GM19099 (cell line): ENCODE measurements around the gene CFAP100.
A peak's percentile ranks its signal among the peaks of the same experiment; 100 is the strongest.

ENCODE experiments used
- POLR2A ChIP-seq: IDR thresholded peaks from 3 replicates; pipeline ENCODE4 v1.6.1; 2011; ENCODE audit warnings: low read depth; ENCODE audit not compliant: insufficient read length; ENCODE audit errors: extremely low read depth

CFAP100 gene

GRCh38 chr3:126468028-126468891 is 73.6 kb downstream of the CFAP100 start:
- TF ChIP-seq POLR2A, result no peak

GRCh38 chr3:126469479-126469878 is 74.8 kb downstream of the CFAP100 start:
- no peak for TF ChIP-seq POLR2A

GRCh38 chr3:126472277-126473006 is 77.7 kb downstream of the CFAP100 start:
- no peak for TF ChIP-seq POLR2A

- no peak for TF ChIP-seq POLR2A
Measured at GRCh38 chr3:126473292-126474168, 78.8 kb downstream of the CFAP100 start.

DNA sequence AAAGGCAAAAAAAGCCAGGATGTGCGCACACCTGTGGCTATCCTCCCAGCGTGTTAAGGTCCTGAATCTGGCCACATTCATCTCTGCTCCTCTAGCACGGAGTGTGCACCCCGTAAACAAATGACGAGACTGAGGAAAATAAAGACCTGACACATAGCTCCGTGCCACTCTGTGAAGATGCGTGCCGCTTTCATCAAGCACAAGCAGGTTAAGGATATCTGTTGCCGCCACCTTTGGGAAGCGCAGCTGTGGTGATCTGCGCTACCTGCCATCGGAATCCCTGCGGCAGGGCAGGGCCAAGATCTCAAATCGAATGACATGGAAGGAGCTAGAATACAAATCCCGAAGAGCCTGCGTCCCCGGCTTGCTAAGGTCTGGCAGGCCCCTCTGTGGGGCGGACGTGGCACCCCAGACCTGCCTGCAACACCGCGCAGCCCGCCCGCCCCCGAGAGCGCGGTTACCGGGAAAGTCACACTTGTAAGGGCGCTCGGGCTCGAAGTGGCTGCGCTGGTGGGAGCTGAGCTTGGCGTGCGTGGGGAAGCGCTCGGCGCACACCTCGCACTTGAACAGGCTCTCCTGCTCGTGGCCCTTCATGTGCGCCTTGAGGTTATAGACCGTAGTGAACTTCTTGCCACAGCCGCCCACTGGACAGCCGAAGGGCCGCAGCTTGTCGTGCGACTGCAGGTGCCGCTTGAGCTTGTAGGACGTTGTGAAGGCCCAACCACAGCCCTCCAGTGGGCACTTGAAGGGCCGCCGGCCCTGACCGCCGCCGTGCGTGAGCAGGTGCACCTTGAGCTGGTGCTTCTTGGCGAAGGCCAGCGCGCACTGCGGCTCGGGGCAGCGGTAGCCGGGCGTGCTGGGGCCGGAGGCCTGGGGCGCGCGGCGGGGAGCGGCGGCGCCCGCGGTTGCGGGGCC is 80.0 kb downstream of the CFAP100 start:
- TF ChIP-seq POLR2A, result no peak

GRCh38 chr3:126475413-126476114 is 80.9 kb downstream of the CFAP100 start, which contains the start of gene ZXDC:
TSS of gene ZXDC (minus strand) at chr3:126475891. CDS start at chr3:126475865, 26 bp downstream.
- TF ChIP-seq POLR2A, result peak; percentile 88

- TF ChIP-seq POLR2A, result no peak
Measured at GRCh38 chr3:126476166-126477060, 81.7 kb downstream of the CFAP100 start.

- no peak for TF ChIP-seq POLR2A
Measured at GRCh38 chr3:126477061-126477380, 82.3 kb downstream of the CFAP100 start.

GRCh38 chr3:126478581-126479310 is 84.0 kb downstream of the CFAP100 start:
- no peak for TF ChIP-seq POLR2A

GRCh38 chr3:126479642-126480041 is 84.9 kb downstream of the CFAP100 start:
- TF ChIP-seq POLR2A, result no peak

DNA sequence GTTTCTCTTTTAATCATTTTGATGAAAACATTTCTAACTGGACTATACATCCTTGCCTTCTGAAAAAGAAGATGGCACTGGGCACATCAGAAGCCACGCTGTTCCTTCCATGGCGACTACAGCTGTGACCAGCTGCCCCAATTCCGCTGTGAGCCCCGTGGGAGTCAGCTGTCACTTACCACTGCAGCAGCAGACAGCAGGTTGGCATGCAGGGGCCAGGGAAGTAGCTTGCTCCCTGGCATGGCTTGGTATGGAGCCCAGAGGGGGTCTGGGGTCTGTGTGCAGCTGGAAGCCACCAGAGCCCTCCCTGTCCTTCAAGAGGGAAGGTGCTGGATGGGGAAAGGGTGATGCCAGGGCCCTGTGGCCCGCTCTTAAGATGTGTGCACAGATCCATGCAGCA is 85.5 kb downstream of the CFAP100 start:
- no peak for TF ChIP-seq POLR2A

GRCh38 chr3:126480861-126481260 is 86.2 kb downstream of the CFAP100 start:
- no peak for TF ChIP-seq POLR2A
